ENCODE data around the gene OR10AD1.

OR10AD1 gene

DNA sequence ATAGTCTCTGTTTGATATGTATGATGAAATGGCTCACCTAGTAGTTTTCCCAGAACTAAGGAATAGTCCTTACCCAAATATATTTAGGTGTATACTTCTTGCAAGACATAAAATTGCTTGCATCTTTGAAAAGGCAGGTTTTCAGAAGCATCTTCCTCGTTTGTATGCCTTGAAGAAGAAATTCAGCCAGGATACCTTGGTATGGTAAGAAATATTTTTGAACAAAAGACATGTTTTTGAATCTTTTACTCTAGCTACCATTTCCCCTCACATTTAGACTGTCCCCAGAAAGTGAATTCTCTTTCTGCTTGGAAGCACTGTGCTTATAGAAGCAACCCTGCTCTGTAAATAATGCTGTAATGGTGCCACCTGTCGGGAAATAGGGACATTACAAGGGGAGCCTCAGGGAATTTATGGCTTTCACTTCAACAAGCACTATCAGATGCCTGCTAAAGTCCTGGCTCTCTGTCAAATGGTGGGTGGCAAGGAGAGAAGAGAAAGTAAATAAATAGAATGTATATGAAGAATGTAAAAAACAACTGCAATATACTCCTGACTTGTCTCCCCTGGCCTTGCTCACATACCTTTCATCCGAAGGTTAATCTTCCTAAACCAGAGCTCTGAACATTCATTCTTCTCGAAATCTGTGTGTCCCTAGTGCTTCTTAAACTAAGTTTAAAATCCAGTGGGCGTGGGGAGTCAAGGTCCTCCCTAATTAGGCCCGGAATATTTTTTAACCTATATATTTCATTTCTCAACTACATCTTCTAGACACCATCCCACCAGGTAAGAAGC lies 13.6 kb downstream of the OR10AD1 start:
- peak; percentile 55 for DNase-seq

DNA sequence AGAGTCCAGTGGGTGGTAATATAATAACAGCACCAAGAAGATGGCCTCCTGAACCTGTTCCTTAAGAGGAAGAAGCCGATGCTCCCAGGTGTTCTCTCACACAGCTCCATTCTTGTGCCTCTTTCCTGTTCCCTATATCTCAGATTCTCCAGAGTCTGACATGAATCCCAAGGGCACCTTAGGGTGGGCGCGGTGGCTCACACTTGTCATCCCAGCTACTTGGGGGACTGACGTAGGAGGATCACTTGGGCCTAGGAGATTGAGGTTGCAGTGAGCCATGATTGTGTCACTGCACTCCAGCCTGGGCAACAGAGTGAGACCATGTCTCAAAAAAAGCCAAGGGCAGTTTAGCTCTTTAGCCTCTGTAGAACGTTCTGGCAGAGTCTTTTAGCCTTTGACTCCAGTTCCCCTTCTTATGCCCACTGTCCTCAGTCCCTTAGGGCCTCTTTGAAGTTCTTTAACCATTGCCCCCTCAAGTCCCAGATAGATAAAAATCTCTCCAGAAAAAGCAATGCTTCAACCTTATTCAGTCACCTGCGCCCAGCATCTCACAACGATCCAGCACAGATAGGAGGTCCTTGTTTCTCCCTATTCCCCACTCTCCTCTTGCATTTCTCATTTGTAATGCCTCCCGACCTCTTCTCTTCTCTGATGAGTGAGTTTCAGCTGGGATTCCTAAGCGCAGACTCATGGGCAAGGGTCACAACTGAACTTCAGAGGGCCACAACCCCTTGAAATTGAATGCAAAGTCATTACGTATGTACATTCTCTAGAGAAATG lies 15.0 kb downstream of the OR10AD1 start:
- no peak for DNase-seq

DNA sequence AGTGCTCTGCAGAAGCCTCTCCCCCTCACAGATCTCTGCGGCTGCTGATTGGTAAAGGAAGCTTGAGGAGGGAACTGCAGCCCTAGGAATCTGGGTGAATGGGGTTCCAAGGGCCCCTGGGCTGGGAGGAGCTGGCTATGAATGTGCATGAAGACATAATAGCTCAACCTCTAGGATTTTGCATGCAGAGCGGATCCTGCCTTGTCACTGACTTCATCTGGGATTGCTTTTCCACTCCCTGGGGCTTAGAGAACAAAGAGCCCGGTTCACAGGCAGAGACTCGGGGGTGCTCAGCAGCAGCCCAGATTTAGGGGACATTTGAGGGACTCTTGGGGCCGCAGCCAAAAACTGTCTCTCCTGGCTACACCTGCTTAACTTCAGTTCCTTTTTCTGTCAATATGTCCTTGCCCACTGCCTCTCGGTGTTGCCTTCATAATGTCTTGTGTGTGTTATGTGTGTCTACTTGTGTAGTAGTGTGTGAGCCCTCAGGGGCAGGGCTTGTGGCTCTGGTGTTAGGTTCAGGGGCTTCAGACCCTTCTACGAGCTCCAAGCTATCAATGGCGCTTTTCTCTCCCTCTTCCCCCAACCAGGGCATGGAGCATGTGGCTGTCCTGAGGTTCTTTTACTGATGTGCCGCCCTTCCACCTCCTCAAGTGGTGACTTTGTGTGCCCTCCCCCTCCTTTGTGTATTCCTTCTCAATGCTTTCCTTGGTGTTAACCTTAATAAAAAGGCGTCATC lies 17.7 kb downstream of the OR10AD1 start:
- no peak for DNase-seq

DNA sequence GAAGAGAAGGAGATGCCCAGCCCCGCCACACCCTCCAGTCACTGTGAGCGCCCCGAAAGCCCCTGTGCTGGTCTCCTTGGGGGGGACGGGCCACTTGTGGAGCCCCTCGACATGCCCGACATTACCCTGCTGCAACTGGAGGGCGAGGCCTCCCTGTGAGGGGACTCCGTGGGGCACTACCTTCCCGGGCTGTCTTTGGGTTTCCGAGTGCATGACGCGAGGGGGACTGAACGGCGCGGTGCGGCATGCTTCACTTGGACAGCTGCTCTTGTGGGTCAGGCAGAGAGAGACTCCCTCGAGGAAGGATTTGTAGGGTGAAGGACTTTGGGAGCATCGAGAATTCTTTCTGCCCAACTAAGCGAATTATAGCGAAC lies 18.6 kb downstream of the OR10AD1 start:
- DNase-seq: no peak

DNA sequence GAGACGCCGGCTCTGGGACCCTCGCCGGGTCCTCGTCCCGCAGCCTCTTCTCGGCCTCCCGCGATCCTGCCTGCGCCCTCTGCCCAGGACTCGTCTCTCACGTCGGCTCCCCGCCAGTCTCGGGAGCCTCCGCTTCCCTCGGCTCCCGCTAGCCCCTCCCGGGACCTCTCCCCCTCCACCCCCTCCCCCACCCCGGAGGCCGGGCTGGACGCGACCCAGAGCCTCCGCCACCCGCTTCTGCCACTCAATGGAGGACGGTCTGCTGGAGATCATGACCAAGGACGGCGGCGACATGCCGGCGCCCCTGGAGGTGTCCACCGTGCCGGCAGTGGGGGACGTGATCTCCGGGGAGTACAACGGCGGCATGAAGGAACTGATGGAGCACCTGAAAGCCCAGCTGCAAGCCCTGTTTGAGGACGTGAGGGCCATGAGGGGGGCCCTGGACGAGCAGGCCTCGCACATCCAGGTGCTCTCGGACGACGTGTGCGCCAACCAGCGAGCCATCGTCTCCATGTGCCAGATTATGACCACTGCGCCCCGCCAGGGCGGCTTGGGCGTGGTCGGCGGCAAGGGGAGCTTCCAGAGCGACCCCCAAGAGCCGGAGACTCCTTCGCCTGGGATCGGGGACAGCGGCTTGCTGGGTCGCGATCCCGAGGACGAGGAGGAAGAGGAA lies 19.1 kb downstream of the OR10AD1 start:
- DNase-seq: no peak

DNA sequence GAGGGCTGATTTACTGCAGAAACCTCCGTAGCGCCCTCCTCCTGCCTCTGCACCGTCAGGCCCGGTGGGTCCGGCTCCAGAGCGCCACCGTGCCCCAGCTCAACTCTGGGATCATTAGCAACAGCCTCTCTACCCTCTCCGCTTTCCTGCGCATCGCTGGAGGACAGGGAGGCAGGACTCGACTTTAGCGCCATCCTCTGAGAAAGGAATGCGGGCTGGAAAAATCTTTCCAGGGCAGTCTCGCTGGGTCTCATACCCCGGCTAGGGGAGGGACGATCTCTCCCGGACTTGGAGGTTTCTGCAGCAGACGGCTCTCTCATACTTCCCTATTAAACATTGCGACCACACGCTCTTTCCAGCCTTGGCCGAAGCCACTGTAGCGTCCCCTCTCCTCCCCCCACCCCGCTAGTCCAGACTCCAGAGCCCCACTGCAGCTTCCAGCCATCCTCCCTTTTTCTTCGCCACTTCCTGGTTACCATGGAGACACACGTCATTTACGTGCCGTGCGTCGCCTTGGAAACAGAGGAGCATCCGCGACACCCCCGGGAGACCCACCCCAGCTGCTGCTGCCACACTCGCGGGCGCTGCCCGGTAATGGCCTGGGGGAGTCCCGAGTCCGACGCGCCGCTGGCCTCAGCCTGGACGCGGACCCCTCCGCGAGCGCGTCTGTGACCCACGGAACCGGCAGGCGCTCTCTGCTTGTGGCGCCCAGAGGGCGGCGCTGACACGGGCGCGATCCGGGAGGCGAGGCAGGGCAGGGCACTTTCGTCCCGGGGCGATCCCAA lies 19.8 kb downstream of the OR10AD1 start, which contains the start of gene CCDC184:
Gene CCDC184, plus strand, starts transcription at position 554 of the 785 bp plus-strand sequence. CDS start 479 bp downstream, outside the sequence.
- DNase-seq: peak; percentile 61

DNA sequence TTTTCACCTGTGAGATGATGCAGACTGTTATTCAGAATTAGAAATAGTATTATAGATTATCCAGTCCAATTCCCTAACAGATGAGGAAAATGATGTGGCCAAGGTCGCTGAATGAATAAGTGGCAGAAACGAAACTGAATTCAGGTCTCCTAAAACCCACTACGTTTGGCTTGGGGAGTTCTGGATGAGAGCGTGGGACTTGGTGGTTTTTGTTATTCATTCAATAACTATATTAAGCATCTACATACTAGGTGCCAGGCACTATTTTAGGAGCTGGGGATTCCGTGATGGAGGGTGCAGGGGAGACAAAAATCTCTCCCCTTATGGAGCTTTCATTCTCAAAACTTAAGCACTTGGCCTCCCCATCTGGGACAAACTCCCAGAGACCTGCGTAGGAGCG lies 20.5 kb downstream of the OR10AD1 start:
- DNase-seq: no peak

DNA sequence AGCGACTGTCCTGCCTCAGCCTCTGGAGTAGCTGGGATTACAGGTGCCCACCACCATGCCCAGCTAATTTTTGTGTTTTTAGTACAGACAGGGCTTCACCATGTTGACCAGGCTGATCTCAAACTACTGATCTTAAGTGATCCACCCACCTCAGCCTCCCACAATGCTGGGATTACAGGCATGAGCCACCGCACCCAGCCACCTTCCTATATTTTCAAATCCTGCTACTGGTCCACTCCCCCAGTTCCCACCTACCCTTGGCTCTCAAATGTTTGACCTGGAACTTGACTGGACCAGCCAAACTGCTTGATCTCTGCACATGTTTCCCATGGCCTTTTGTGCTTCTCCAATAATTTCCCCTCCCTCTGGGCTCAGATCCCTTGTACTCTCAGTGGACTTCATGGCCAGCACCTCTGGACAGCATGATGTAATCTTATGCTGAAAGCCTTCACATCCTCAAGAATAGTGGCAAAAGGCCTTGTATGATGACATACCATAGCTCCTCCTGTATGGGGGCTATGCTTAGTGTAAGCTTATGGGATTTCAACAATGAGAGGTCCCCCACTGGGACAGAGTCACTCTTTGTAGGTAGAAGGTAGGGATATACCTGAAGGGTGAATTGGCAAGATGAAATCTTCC lies 22.1 kb downstream of the OR10AD1 start:
- DNase-seq: no peak

DNA sequence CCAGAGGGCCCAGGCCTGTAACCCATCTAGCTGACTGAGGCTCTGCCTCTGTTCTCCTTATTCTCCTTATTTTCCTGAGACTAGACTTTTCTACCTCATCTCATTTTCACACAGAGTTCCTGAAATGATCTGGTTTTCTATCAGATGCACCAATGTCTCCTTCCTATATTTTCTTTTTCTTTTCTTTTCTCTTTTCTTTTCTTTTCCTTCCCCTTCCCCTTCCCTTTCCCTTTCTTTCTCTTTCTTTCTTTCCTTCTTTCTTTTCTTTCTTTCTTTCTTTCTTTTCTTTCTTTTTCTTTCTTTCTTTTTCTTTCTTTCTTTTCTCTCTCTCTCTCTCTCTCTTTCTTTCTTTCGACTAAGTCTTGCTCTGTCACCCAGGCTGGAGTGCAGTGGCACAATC lies 22.7 kb downstream of the OR10AD1 start:
- no peak for DNase-seq

DNA sequence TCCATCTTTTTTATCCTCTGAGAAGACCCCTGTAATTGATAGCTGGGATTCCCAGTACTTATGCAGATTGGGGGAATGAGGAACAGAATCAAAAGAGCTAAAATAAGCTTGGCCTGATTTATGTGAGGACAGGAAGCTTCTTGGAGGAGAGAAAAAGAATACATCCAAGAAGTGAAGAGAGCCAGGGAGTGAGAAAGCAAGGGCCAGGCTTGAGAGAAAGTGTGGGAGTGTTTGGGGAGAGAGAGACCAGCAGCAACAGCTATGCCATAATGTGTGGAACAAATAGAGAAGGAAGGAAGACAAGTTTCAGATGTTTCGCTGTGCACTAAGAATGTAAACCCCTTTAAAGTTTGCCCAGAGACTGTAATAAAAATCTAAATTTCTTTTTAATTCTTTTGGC lies 23.6 kb downstream of the OR10AD1 start:
- DNase-seq: no peak

DNA sequence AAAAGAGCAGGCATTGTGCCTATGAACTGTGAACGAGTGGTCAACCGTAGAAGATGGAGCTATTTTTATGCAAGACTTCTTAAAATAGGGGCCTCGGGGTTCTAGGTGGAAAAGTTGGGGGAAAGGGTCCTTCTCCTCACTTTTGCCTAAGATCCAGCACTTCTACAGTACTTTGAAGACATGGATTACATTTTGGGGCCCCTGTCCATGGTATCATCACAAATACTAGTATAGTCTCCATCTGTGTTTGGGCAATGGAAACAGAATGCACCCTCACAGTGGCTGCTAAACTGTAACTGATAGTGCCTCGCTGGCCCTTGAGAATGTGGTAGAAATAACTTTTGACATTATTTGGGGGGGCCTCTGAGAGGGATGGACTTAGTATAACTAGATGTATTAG lies 25.1 kb downstream of the OR10AD1 start:
- DNase-seq: no peak

DNA sequence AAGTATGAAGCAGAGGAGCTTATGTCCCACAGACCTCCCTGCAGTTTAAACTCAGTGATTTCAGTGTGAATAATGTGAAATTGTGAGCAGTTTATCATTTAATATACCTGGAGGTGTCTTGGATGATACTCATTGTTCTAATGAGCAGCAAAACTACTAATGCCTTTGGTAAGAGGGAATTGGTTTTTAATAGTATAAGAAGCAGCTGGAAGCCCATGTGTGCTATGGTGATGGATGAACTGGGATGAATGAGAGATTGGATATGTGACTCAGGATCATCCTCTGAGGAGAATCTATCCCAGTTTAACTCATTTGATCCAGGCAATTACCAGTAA lies 26.7 kb downstream of the OR10AD1 start:
- DNase-seq: no peak

DNA sequence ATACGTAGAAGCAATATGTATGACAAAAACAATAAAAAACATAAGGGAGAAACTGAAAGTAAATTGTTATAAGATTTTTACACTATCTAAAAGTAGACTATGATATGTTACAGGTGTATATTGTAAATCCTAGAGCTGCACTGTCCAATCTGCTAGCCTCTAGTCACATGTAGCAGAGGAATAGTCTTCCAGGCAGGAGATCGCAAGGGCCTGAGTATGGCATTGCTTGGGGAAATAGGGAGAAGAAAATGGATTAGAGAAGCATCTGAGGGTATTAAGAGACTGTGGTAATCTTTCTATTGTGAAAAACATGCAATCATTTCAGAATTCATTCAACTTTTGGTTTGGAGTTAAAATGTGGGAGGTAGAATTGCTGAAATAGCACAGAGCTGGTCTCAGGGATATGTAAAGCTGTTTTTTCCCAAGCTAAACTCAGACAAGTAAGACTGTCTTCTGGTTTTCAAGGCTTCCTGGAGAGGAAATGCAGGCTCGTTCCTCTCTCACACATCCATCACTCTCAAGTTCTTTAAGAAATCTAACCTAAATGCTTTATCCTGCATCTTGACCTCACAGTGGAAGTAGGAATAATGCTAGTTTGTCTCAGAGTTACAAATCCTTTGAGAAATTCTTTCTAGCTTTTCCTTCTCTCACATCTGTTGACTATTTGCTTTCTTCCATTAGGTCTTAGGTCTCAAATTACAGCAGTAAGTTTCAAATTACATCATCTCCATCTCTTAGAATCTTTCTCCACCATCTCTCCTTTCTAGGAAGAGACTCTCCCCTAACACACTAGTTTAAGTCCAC lies 27.3 kb downstream of the OR10AD1 start:
- no peak for DNase-seq

DNA sequence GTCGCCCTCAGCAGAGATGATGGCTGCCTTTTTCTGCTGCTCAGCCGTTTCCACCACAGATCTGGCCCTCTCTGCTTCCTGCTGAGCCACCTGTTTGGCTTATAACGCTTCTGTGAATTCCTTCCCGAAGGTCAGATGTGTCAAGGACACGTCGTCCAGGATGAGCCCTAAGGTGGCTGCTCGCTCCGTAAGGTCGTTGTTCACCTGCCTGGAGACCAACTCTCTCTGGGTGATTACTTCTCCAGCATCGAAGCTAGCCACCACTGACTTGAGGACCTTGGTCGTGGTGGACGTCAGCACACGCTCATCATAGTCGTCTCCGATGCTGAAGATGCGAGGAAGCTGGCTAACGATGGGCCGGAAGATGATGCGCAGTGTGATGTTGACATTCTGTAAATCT lies 34.1 kb downstream of the OR10AD1 start:
- DNase-seq: no peak

DNA sequence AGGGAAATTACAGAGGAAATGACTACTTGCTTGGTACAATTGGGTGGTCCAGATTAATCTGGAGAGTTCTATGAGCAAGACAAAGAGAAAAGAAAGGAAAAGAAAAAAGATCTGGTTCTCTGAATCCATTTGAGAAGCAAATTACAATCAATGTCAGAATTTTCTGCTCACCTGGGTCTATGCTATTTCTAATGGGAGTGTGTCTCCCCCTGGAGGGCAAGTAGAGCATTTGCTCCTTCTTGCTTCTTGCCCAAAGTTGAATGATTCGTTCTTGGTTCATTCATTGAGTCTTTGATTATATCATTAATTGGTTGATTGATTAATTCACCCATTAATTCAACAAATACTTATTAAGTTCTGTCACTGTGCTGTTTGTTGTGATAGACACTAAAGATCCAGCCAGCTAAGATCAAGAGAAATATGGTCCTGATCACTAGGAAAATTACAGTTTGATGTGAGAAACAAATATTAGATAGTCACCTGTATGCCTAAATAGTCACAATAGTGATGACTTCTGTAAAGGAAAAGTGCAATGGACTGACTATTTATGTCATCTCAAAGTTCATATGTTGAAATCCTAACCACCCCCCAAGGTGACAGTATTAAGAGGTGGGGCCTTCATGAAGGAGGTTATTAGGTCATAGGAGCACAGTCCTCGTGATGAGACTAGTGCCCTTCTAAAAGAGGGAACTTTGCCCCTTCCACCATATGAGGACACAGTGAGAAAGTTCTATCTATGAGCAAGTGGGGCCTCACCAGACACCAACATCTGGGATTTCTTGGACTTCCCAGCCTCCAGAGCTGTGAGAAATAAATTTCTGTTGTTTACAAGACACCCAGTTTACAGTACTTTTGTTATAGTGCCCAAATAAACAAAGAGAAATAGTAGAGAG lies 37.8 kb downstream of the OR10AD1 start:
- peak; percentile 24 for DNase-seq

DNA sequence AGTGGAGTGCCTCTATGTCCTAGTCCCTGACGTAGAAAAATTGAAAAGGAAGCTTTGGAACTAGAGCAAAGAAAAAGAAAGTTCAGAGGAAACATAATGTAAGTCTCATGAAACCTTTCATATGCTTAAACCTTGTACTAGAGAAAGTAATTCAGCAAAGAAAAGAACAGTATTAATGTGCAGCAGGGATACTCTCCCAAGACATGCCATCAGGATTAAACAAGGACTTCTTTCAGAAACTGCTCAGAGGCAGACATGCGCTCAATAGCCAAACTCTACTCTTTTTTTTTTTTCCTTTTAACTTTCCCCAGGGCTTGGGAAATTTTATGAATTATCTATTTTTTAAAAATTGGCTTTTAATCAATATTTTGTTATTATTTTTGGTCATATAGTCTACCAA lies 38.6 kb downstream of the OR10AD1 start:
- no peak for DNase-seq

DNA sequence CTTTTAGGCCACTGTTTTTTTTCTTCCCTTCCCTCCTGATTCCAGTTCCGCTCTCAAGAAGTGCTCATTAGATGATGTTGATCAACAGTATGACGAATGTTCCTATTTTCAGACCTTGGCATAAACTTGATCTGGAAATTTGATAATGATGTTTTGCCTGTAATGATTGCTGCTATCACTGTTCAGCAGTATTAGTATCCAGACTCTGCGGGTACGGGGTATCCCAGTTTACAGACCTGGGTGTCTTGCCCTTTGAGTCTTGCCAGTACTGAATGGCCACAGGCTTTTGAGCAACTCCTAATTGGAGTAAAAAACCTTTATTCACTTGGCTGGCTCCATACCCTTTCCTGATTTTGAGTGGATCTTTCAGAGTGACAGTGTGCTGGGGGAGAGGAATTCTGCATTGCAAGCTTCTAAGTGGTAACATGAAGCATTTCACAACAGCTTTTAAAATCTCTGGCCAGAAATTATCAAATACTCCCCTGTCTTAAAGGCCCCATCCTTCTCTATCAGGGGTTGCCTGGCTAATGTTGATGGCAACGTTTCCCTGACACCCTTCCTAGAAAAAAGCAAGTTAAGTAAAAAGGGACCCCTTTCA lies 39.8 kb downstream of the OR10AD1 start:
- DNase-seq: no peak

DNA sequence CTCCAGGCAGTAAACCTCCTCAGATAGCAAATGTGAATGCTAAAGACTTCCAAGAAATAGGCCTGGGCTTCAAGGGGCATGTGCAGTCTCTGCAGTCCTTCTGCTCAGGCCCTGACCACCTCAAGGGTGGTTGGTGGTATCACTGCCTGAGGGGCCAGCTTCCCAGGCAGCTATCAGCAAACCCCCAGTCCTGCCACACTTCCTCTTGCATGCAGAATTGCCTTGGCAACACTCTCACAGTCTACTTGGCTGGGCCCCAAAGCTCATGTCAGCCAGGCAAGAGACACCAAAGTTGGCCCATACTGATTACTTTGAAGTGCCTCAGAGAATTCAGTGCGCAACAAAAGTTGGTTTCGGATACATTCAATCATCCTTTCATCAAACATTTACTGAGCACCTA lies 42.3 kb downstream of the OR10AD1 start:
- peak; percentile 19 for DNase-seq

DNA sequence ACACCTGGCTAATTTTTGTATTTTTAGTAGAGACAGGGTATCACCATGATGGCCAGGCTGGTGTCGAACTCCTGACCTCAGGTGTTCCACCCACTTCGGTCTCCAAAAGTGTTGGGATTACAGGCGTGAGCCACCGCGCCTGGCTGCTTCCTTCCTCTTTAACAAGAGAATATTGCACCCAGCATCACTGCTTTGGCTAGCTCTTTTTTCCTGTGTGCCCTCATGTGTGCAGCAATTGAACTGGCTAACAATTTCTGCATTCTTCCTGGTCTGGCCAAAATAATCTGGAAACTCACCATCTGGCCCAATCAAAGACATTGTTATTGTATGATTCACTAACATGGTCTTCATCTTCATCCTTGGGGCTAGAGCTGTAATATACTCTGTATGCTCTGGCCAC lies 43.0 kb downstream of the OR10AD1 start:
- DNase-seq: no peak
